HPDE6-E6E7 (cell line): ENCODE measurements around the gene PRTG.
"Not testable (repeated sequence)": the region's sequence is repeated elsewhere in the genome, so short reads cannot be mapped to it uniquely, and the experiment has no call there.

ENCODE experiments used
- DNase-seq: peaks from one replicate; pipeline ENCODE4 v3.0.0; 2011; ENCODE audit warnings: missing footprints; ENCODE audit errors: extremely low spot score

The PRTG gene

GRCh38 chr15:55742927-55743728 is at the start of gene PRTG:
Gene PRTG, minus strand, starts transcription at chr15:55743152. Its CDS starts 221 bp downstream, at chr15:55742931.
- DNase-seq, result peak; percentile 9

GRCh38 chr15:55791551-55792400 is 48.8 kb upstream of the PRTG start:
- no peak for DNase-seq

- no peak for DNase-seq
Observed at GRCh38 chr15:55789066-55789660, 46.2 kb upstream of the PRTG start.

GRCh38 chr15:55786341-55786740 is 43.4 kb upstream of the PRTG start:
- DNase-seq, result no peak

- DNase-seq, result not testable (repeated sequence)
Observed at GRCh38 chr15:55785593-55785992, 42.6 kb upstream of the PRTG start.

GRCh38 chr15:55784286-55784685 is 41.3 kb upstream of the PRTG start:
- DNase-seq, result no peak

GRCh38 chr15:55782901-55783300 is 39.9 kb upstream of the PRTG start:
- no peak for DNase-seq

- DNase-seq, result no peak
Observed at GRCh38 chr15:55780292-55780691, 37.3 kb upstream of the PRTG start.

- no peak for DNase-seq
Observed at GRCh38 chr15:55778932-55779331, 36.0 kb upstream of the PRTG start.

GRCh38 chr15:55775316-55775715 is 32.4 kb upstream of the PRTG start:
- DNase-seq, result peak; percentile 66

- DNase-seq, result no peak
Observed at GRCh38 chr15:55774113-55774970, 31.4 kb upstream of the PRTG start.

- DNase-seq, result no peak
Observed at GRCh38 chr15:55770806-55771205, 27.9 kb upstream of the PRTG start.

- DNase-seq, result no peak
Observed at GRCh38 chr15:55770261-55770660, 27.3 kb upstream of the PRTG start.

- peak; percentile 20 for DNase-seq
Observed at GRCh38 chr15:55768670-55769185, 25.8 kb upstream of the PRTG start.

GRCh38 chr15:55766676-55767075 is 23.7 kb upstream of the PRTG start:
- no peak for DNase-seq

- DNase-seq, result no peak
Observed at GRCh38 chr15:55764398-55764797, 21.4 kb upstream of the PRTG start.

GRCh38 chr15:55758580-55758986 is 15.6 kb upstream of the PRTG start:
- DNase-seq, result no peak

GRCh38 chr15:55753433-55753832 is 10.5 kb upstream of the PRTG start:
- not testable (repeated sequence) for DNase-seq

- no peak for DNase-seq
Observed at GRCh38 chr15:55750706-55751105, 7.8 kb upstream of the PRTG start.

- DNase-seq, result no peak
Observed at GRCh38 chr15:55743729-55744655, 1.0 kb upstream of the PRTG start.
